SH-SY5Y (cell line): Measurements from ENCODE around the gene FRMD4A.

Source experiments
- GATA2 ChIP-seq: IDR thresholded peaks from 2 replicates; pipeline ENCODE4 v1.6.1; 2011; ENCODE audit warnings: mild to moderate bottlenecking, low read depth, low read length
- GATA3 ChIP-seq: IDR thresholded peaks from 2 replicates; pipeline ENCODE4 v1.6.1; 2011; ENCODE audit warnings: low read depth, mild to moderate bottlenecking, low read length, moderate library complexity

DNA sequence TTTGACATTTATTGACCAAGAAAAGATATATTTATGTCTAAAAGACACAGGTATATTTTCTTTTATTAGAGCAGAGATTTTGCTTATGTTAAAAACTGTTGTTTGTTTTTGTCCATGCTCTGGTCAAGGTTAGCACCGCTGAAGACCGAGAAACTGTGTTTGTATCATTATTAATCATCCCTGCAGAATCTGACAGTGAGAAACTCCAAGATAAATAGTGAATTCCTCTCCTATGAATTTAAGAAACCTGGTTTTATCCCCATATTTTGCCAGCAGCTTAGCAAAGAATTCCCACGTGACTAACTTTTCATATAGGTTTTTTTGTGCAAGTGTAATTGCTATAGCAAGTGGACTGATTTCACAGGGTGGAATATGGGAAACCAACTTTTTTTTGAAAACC lies 77.6 kb downstream of the FRMD4A start:
- TF ChIP-seq GATA3 = no peak
- no peak for TF ChIP-seq GATA2
